Right renal pelvis (tissue), 4 donors: ENCODE results near the gene NPPB. TPM values are rescaled to one million over a fixed set of nuclear protein-coding genes. Genes with fewer than 3 reads are reported as not detected.
"Not testable (repeated sequence)": the region's sequence is repeated elsewhere in the genome, so short reads cannot be mapped to it uniquely, and the experiment has no call there.

ENCODE experiments used
- DNase-seq, 4 donors: peaks; one replicate each; pipeline ENCODE4 v3.0.0-alpha.2; 2013; ENCODE audit warnings: low read depth in 4 of 4, low spot score in 3 of 4, missing footprints in 1 of 4
- polyA plus RNA-seq, 4 donors: library from polyadenylated mRNA; unstranded; fragments of 120-200 nt; gene quantifications; one replicate each; pipeline ENCODE4 v1.2.1, GENCODE V29; 2013; ENCODE audit not compliant: insufficient read length in 4 of 4

The NPPB gene
- polyA plus RNA-seq, result under 1 TPM in 1 of 4 donors, not detected in 3; 0.10 TPM

- DNase-seq, result no peak
Observed at GRCh38 chr1:11858613-11858967, at the start of gene NPPB. Gene NPPB (minus strand): TSS chr1:11858945. CDS start chr1:11858833, 112 bp downstream.

GRCh38 chr1:11908095-11908675, 49.4 kb upstream of the NPPB start:
- peak; percentile 56 to 90 (median 74) for DNase-seq

GRCh38 chr1:11907275-11908094, 48.7 kb upstream of the NPPB start:
- DNase-seq, result peak; percentile 91 to 94 (median 92)

GRCh38 chr1:11906870-11907269, 48.1 kb upstream of the NPPB start:
- no peak for DNase-seq

GRCh38 chr1:11904978-11905377, 46.2 kb upstream of the NPPB start:
- DNase-seq, result no peak

GRCh38 chr1:11904156-11904555, 45.4 kb upstream of the NPPB start:
- DNase-seq, result not testable (repeated sequence)

GRCh38 chr1:11903210-11903609, 44.5 kb upstream of the NPPB start:
- no peak for DNase-seq

GRCh38 chr1:11901446-11901845, 42.7 kb upstream of the NPPB start:
- not testable (repeated sequence) for DNase-seq

- DNase-seq, result no peak
Observed at GRCh38 chr1:11898831-11899467, 40.2 kb upstream of the NPPB start.

GRCh38 chr1:11898086-11898785, 39.5 kb upstream of the NPPB start:
- DNase-seq, result no peak

- not testable (repeated sequence) for DNase-seq
Observed at GRCh38 chr1:11894501-11894900, 35.8 kb upstream of the NPPB start.

- no peak for DNase-seq
Observed at GRCh38 chr1:11893907-11894251, 35.1 kb upstream of the NPPB start.

GRCh38 chr1:11891433-11892186, 32.9 kb upstream of the NPPB start:
- no peak for DNase-seq

- DNase-seq, result no peak
Observed at GRCh38 chr1:11888877-11889208, 30.1 kb upstream of the NPPB start.

- DNase-seq, result no peak
Observed at GRCh38 chr1:11888206-11888876, 29.6 kb upstream of the NPPB start.

GRCh38 chr1:11887666-11888007, 28.9 kb upstream of the NPPB start:
- DNase-seq, result no peak

- no peak for DNase-seq
Observed at GRCh38 chr1:11886986-11887665, 28.4 kb upstream of the NPPB start.

GRCh38 chr1:11885916-11886315, 27.2 kb upstream of the NPPB start:
- no peak for DNase-seq

GRCh38 chr1:11882814-11883538, 24.2 kb upstream of the NPPB start:
- no peak for DNase-seq
